KMS-11 (cell line): ENCODE measurements around the gene GLI3.

ENCODE experiments used
- H2AFZ ChIP-seq: fragments of 200-600 bp; sonication (generic); 2 replicates; pipeline ENCODE4 v1.6.1; 2016; ENCODE audit warnings: antibody characterized with exemption, mixed run types, low read depth
- H3K27ac ChIP-seq: fragments of 200-600 bp; sonication (generic); 2 replicates; pipeline ENCODE4 v1.6.1; 2016; ENCODE audit warnings: mild to moderate bottlenecking, mixed run types
- H3K27me3 ChIP-seq: fragments of 200-600 bp; sonication (generic); 2 replicates; pipeline ENCODE4 v1.6.1; 2017; ENCODE audit warnings: mild to moderate bottlenecking, low read depth, mixed run types, moderate library complexity; ENCODE audit not compliant: insufficient read depth
- H3K36me3 ChIP-seq: fragments of 200-600 bp; sonication (generic); 2 replicates; pipeline ENCODE4 v1.6.1; 2017; ENCODE audit warnings: mild to moderate bottlenecking, mixed run types; ENCODE audit not compliant: insufficient read depth
- H3K4me1 ChIP-seq: fragments of 200-600 bp; sonication (generic); 2 replicates; pipeline ENCODE4 v1.6.1; 2016; ENCODE audit warnings: mild to moderate bottlenecking, low read depth, mixed run types; ENCODE audit not compliant: poor library complexity, severe bottlenecking
- H3K4me2 ChIP-seq: fragments of 200-600 bp; sonication (generic); 2 replicates; pipeline ENCODE4 v1.7.0; 2016; ENCODE audit warnings: mild to moderate bottlenecking, mixed run types
- H3K4me3 ChIP-seq: fragments of 200-600 bp; sonication (generic); IDR thresholded peaks from 2 replicates; pipeline ENCODE4 v1.6.1; 2017; ENCODE audit warnings: low read depth, low read length, mixed read lengths; ENCODE audit not compliant: insufficient read depth
- H3K79me2 ChIP-seq: fragments of 200-600 bp; sonication (generic); 2 replicates; pipeline ENCODE4 v1.6.1; 2016; ENCODE audit warnings: low read depth, mixed run types; ENCODE audit not compliant: insufficient read depth
- H3K9ac ChIP-seq: fragments of 200-600 bp; sonication (generic); 2 replicates; pipeline ENCODE4 v1.6.1; 2016; ENCODE audit warnings: mild to moderate bottlenecking, mixed run types
- H4K20me1 ChIP-seq: fragments of 200-600 bp; sonication (generic); 2 replicates; pipeline ENCODE4 v1.6.1; 2016; ENCODE audit warnings: mild to moderate bottlenecking, mixed run types; ENCODE audit not compliant: insufficient read depth
- TF ChIP-seq, protein P1 (sequence below): fragments of 200-600 bp; sonication (generic); conservative IDR thresholded peaks from 2 replicates; pipeline ENCODE4 v1.6.1; 2017; ENCODE audit warnings: low read depth, mild to moderate bottlenecking, antibody characterized with exemption, low read length, moderate library complexity, mixed read lengths

Gene GLI3

DNA sequence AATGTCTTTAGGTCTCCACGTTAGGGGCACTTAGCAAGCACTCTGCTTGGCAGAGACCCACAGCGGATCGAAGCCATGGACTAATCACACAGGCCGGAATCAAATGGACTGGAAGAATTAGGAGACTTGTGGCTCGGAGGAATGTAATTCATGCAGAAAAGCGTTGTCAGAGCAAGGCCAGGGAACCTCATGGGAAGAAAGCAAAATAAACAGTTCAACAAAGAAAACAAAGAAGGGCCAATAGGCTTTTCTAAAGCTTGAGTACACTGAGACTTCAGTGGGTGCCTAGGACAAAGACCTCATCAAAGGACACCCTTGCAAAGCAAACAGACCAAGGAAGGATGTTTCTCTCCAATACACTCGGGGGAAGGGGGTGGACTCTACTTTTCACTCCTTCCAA lies 171.1 kb downstream of the GLI3 start:
- H3K4me1 ChIP-seq, result no peaks in the 10 kb centered on the region
- no peak overlapping the region for H3K4me2 ChIP-seq
- H3K27ac ChIP-seq, result no peak overlapping the region
- no peak overlapping the region for H3K4me3 ChIP-seq
- H3K27me3 ChIP-seq, result no peaks in the 10 kb centered on the region
- TF ChIP-seq, protein P1, sequence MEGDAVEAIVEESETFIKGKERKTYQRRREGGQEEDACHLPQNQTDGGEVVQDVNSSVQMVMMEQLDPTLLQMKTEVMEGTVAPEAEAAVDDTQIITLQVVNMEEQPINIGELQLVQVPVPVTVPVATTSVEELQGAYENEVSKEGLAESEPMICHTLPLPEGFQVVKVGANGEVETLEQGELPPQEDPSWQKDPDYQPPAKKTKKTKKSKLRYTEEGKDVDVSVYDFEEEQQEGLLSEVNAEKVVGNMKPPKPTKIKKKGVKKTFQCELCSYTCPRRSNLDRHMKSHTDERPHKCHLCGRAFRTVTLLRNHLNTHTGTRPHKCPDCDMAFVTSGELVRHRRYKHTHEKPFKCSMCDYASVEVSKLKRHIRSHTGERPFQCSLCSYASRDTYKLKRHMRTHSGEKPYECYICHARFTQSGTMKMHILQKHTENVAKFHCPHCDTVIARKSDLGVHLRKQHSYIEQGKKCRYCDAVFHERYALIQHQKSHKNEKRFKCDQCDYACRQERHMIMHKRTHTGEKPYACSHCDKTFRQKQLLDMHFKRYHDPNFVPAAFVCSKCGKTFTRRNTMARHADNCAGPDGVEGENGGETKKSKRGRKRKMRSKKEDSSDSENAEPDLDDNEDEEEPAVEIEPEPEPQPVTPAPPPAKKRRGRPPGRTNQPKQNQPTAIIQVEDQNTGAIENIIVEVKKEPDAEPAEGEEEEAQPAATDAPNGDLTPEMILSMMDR, result no peak
- H3K9ac ChIP-seq, result no peak overlapping the region
- no peaks in the 10 kb centered on the region for H4K20me1 ChIP-seq
- no peaks in the 10 kb centered on the region for H3K79me2 ChIP-seq
- no peak overlapping the region for H2AFZ ChIP-seq
- no peaks in the 10 kb centered on the region for H3K36me3 ChIP-seq

DNA sequence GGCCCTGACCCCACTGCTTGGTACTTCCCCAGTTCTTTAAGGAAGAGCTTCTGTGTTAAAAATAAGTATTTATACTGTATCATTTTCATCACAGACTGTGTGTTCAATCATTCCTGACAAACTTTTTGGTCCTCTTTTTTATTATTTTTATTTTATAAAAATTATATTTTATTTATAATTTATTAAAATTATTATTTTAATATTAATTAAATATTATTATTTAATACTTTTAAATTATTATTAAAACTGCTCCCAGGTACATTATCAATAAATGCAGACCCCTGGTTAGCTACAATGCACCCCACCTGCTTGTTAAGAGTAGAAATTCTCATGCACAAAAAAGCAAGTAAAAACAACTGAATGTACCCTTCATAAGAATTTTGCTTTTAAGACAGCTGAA lies 172.0 kb downstream of the GLI3 start:
- Histone ChIP-seq H3K27me3 (no peaks in the 10 kb centered on the region), H3K27ac (no peak overlapping the region), H3K36me3 (no peaks in the 10 kb centered on the region), H3K4me2 (no peak overlapping the region), H3K79me2 (no peaks in the 10 kb centered on the region), H2AFZ (no peak overlapping the region), H3K4me3 (no peak overlapping the region), H4K20me1 (no peaks in the 10 kb centered on the region), H3K4me1 (no peaks in the 10 kb centered on the region), H3K9ac (no peak overlapping the region)
- TF ChIP-seq, protein P1, result no peak

DNA sequence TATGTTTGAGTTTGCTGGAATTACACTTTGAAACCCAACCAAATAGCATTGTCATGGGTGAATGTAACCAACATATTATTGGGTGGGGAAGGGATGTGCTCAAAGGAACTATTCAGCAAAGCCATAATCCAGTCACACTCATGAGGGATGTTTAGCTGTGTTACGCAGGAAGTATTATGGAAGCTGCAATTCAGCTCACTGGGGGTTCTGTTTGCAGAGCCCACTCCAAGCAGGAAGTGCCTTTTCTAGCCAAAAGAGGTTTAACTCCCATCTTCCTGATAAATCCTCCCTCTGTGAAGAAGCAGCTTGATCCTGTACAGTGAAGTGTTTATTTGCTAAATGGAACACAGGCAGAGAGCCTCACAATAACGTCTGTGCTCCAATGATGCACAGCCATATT lies 172.5 kb downstream of the GLI3 start:
- H3K79me2 ChIP-seq, result no peaks in the 10 kb centered on the region
- H3K4me3 ChIP-seq, result no peak overlapping the region
- H3K9ac ChIP-seq, result no peak overlapping the region
- H3K4me1 ChIP-seq, result no peaks in the 10 kb centered on the region
- TF ChIP-seq, protein P1, result no peak
- no peaks in the 10 kb centered on the region for H3K27me3 ChIP-seq
- no peaks in the 10 kb centered on the region for H3K36me3 ChIP-seq
- no peak overlapping the region for H2AFZ ChIP-seq
- no peak overlapping the region for H3K4me2 ChIP-seq
- no peak overlapping the region for H3K27ac ChIP-seq
- H4K20me1 ChIP-seq, result no peaks in the 10 kb centered on the region

DNA sequence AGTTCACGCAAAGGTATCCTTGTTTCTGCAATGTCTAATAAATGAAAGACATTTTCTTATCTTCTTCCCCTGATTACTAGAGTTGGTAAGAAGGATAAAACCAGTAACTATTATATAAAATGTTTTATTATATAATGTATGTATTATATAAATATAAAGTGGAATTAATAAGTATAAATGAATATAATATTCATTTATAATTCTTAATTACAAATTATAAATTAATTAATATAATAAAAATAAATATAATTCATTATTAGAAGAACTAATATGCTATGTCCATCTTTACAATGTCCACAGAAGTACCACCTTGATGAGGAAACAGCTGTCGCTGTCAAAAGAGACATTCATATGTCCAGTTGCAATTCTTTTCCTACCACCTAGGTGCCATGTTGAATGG lies 177.7 kb downstream of the GLI3 start:
- Histone ChIP-seq H3K4me2 (no peak overlapping the region), H3K36me3 (no peaks in the 10 kb centered on the region), H3K4me3 (no peak overlapping the region), H2AFZ (no peak overlapping the region), H3K27ac (no peak overlapping the region), H3K4me1 (no peaks in the 10 kb centered on the region), H3K79me2 (no peaks in the 10 kb centered on the region), H3K9ac (no peak overlapping the region), H3K27me3 (no peaks in the 10 kb centered on the region), H4K20me1 (no peaks in the 10 kb centered on the region)
- TF ChIP-seq, protein P1, result no peak

DNA sequence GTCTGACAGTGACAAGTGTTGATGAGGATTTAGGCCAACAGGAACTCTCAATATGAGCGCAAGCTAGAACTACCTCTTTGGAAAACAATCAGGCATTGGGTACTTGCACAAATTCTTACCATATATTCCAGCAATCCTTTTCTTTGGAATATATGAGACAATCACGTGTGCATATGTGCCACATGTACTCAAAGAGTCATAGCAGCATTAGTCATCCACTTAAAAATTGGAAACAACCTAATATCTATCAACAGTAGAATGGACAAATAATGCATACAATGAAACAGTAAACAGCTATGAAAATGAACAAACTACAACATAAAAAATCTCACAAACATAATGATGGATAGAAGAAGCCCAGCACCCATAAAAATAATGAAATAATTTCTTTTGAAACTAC lies 179.7 kb downstream of the GLI3 start:
- H3K27ac ChIP-seq, result no peak overlapping the region
- H3K4me3 ChIP-seq, result no peak overlapping the region
- no peak overlapping the region for H2AFZ ChIP-seq
- H3K4me2 ChIP-seq, result no peak overlapping the region
- H3K36me3 ChIP-seq, result no peaks in the 10 kb centered on the region
- H3K79me2 ChIP-seq, result no peaks in the 10 kb centered on the region
- TF ChIP-seq, protein P1, result no peak
- no peak overlapping the region for H3K9ac ChIP-seq
- no peaks in the 10 kb centered on the region for H3K27me3 ChIP-seq
- no peaks in the 10 kb centered on the region for H3K4me1 ChIP-seq
- H4K20me1 ChIP-seq, result no peaks in the 10 kb centered on the region
